ENCODE results near the gene PKD2. TPM values are rescaled to one million over a fixed set of nuclear protein-coding genes. Genes with fewer than 3 reads are reported as not detected.

Gene PKD2
- total RNA-seq, 4 donors from 2014 or later: 30.9 to 50.0 (median 40.7) TPM

DNA sequence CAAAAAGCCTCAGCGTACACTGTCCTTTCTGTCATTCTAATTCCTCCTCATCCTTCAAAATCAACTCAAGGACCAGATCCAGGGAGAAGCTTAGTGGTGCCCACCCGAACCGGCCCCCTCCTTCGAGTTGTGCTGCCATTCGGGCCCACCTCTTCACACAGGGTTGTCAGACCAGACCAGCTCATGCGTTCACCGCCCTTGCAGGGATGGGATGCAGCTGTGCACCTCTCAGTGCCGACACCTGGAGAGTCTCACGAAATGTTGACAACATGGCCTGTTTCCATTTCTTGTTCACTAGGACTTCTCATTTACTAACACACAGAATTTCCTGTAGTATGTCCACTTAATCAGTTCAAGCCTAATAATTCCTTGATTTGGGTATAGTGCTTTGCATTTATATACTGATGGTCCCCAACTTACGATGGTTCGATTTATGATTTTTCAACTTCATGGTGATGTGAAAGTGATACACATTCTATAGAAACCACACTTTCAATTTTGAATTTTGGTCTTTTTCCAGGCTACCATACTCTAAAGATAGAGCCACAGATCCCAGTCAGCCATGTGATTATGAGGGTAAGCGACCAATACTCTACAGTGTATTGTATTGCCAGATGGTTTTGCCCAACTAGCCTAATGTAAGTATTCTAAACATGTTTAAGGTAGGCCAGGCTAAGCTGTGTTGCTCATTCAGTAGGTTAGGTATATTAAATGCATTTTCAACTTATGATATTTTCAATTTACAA lies 23.3 kb downstream of the PKD2 start:
- intact Hi-C loops (cut with DNase I): loop anchor here (10.0 kb wide), 1 partner anchor 484 kb away; no protein-coding TSS in a partner anchor
- Histone ChIP-seq H3K27ac (no peak overlapping the region), H3K27me3 (no peaks in the 10 kb centered on the region), H3K4me1 (no peaks in the 10 kb centered on the region), H3K36me3 (no peaks in the 10 kb centered on the region), H3K4me3 (replicated peaks in 1 of 3) (no peak overlapping the region), H3K9me3 (no peaks in the 10 kb centered on the region)
- DNase-seq: no peak
- 84 to 92% methylated on average over 12 of the region's 12 CpGs for WGBS, 2 donors
- no peak for TF ChIP-seq POLR2A (IDR thresholded peaks at IDR 0.05)
- TF ChIP-seq, protein P1, sequence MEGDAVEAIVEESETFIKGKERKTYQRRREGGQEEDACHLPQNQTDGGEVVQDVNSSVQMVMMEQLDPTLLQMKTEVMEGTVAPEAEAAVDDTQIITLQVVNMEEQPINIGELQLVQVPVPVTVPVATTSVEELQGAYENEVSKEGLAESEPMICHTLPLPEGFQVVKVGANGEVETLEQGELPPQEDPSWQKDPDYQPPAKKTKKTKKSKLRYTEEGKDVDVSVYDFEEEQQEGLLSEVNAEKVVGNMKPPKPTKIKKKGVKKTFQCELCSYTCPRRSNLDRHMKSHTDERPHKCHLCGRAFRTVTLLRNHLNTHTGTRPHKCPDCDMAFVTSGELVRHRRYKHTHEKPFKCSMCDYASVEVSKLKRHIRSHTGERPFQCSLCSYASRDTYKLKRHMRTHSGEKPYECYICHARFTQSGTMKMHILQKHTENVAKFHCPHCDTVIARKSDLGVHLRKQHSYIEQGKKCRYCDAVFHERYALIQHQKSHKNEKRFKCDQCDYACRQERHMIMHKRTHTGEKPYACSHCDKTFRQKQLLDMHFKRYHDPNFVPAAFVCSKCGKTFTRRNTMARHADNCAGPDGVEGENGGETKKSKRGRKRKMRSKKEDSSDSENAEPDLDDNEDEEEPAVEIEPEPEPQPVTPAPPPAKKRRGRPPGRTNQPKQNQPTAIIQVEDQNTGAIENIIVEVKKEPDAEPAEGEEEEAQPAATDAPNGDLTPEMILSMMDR (IDR thresholded peaks at IDR 0.05): no peak

DNA sequence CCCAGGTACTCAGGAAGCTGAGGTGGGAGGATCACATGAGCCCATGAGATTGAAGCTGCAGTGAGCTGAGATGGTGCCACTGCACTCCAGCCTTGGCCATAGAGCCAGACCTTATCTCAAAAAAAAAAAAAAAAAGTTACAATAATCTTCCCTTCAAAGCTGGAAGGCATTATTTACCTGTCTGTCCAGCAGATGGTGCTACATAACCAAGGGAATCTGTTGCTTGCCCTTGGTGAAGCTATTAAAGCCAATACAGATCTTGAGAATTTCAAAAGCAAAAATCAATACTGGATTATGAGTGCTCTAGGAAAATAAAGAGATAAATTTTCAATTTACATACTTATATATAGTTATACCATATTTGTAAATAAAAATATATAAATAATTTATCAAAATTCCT lies 25.9 kb downstream of the PKD2 start:
- intact Hi-C loops (cut with DNase I): loop anchor here (10.0 kb wide), 1 partner anchor 481 kb away; no protein-coding TSS in a partner anchor
- H3K4me3 ChIP-seq (replicated peaks in 1 of 3): no peak overlapping the region
- H3K27ac ChIP-seq: no peak overlapping the region
- peak; percentile 27 to 33 for DNase-seq
- no peaks in the 10 kb centered on the region for H3K4me1 ChIP-seq
- TF ChIP-seq, protein P1 (IDR thresholded peaks at IDR 0.05): peak; percentile 30 to 75 (median 53)
- TF ChIP-seq POLR2A (IDR thresholded peaks at IDR 0.05): no peak
- no peaks in the 10 kb centered on the region for H3K27me3 ChIP-seq
- H3K9me3 ChIP-seq: no peaks in the 10 kb centered on the region
- H3K36me3 ChIP-seq: peaks cover 13 to 14% of the 10 kb centered on the region in 2 donors

DNA sequence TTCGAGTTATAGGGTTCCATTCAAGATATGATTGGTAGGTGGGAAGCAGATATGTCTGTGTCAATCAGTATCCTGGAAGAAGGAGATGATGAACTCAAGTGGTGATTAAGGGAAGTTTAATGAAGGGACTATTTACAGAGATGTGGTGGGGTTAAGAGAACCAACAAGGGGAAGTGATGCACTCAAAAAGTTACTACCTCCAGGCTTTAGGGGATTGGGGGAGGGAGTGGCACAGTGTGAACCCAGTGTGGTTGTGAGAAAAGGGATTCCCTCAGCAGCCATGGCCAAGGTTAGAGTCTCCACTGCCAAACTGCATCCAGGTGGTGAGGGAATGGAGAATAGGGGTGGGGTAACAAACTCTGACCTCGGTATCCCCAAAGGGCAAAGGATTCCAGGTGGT lies 27.9 kb downstream of the PKD2 start:
- H3K4me3 ChIP-seq (replicated peaks in 1 of 3): no peak overlapping the region
- TF ChIP-seq, protein P1 (IDR thresholded peaks at IDR 0.05): no peak
- TF ChIP-seq POLR2A (IDR thresholded peaks at IDR 0.05): no peak
- 91 to 98% methylated on average over 2 of the region's 2 CpGs for WGBS, 2 donors
- H3K4me1 ChIP-seq: no peaks in the 10 kb centered on the region
- peaks cover 24 to 30% of the 10 kb centered on the region in 2 donors for H3K36me3 ChIP-seq
- no peaks in the 10 kb centered on the region for H3K9me3 ChIP-seq
- intact Hi-C loops (cut with DNase I): loop anchor here (2.0 to 10.0 kb wide), 2 partner anchors 178 to 480 kb away; no protein-coding TSS in a partner anchor
- H3K27me3 ChIP-seq: no peaks in the 10 kb centered on the region
- no peak overlapping the region for H3K27ac ChIP-seq
- DNase-seq: no peak

DNA sequence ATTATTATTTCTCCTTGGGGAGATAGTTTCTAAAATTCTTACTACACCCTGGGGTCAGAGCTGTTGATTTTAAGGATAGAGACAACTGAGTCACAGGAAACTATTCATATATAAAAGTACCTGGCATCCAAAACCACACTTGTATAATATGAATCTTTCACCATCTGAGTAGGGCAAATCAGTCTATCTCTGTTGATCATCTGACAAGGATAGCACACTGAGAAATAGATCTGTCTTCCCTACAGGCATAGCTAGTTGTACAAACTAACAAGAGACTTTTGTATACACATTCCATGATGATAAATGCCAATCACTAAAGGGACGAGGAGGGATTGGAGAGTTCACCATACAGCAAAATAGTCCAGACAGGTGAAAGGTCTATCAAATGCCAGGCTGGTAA lies 30.0 kb downstream of the PKD2 start:
- no peaks in the 10 kb centered on the region for H3K27me3 ChIP-seq
- WGBS, 2 donors: 88 to 97% methylated on average over 1 of the region's 1 CpG
- no peak overlapping the region for H3K4me3 ChIP-seq (replicated peaks in 1 of 3)
- no peak overlapping the region for H3K27ac ChIP-seq
- TF ChIP-seq, protein P1 (IDR thresholded peaks at IDR 0.05): no peak
- TF ChIP-seq POLR2A (IDR thresholded peaks at IDR 0.05): no peak
- no peaks in the 10 kb centered on the region for H3K4me1 ChIP-seq
- H3K36me3 ChIP-seq: peaks cover 42 to 43% of the 10 kb centered on the region in 2 donors
- no peak for DNase-seq
- H3K9me3 ChIP-seq: no peaks in the 10 kb centered on the region
- intact Hi-C loops (cut with DNase I): loop anchor here (10.0 kb wide), 1 partner anchor 477 kb away; no protein-coding TSS in a partner anchor

DNA sequence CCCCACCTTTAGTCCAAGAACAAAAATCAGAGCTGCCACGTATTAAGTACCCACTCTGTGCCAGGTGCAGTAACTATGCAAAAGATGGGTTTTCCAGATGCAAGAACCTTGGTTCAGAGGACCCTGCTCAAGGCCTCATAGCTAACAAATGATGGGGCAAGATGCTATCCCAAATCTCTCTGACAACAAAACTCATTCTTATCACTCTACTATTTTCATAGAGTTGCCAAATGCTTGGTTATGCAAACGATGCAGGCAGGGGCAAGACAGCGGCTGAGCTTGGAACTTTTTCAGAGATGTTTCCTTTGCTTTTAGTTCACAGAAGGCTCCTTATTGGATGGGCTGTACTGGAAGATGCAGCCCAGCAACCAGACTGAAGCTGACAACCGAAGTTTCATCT lies 30.5 kb downstream of the PKD2 start:
- H3K36me3 ChIP-seq: peaks cover 42 to 43% of the 10 kb centered on the region in 2 donors
- H3K27me3 ChIP-seq: no peaks in the 10 kb centered on the region
- DNase-seq: no peak
- H3K4me3 ChIP-seq (replicated peaks in 1 of 3): no peak overlapping the region
- H3K4me1 ChIP-seq: no peaks in the 10 kb centered on the region
- intact Hi-C loops (cut with DNase I): loop anchor here (10.0 kb wide), 1 partner anchor 477 kb away; no protein-coding TSS in a partner anchor
- 91 to 93% methylated on average over 4 of the region's 4 CpGs for WGBS, 2 donors
- no peak for TF ChIP-seq POLR2A (IDR thresholded peaks at IDR 0.05)
- TF ChIP-seq, protein P1 (IDR thresholded peaks at IDR 0.05): no peak
- H3K9me3 ChIP-seq: no peaks in the 10 kb centered on the region
- no peak overlapping the region for H3K27ac ChIP-seq
